ENCODE data around the gene PKIB.
"Not testable (repeated sequence)": the region's sequence is repeated elsewhere in the genome, so short reads cannot be mapped to it uniquely, and the experiment has no call there.

PKIB gene

GRCh38 chr6:122620902-122621301, 10.7 kb downstream of the PKIB start:
- no peak for DNase-seq (ENCODE audit: low spot score)

GRCh38 chr6:122621638-122622037, 11.4 kb downstream of the PKIB start:
- no peak for DNase-seq (ENCODE audit: low spot score)

GRCh38 chr6:122622479-122622878, 12.3 kb downstream of the PKIB start:
- no peak for DNase-seq (ENCODE audit: low spot score)

- no peak for DNase-seq (ENCODE audit: low spot score)
Measured at GRCh38 chr6:122623279-122623678, 13.1 kb downstream of the PKIB start.

GRCh38 chr6:122624853-122625252, 14.6 kb downstream of the PKIB start:
- DNase-seq (ENCODE audit: low spot score), result no peak

- DNase-seq (ENCODE audit: low spot score), result no peak
Measured at GRCh38 chr6:122628714-122629113, 18.5 kb downstream of the PKIB start.

- DNase-seq (ENCODE audit: low spot score), result no peak
Measured at GRCh38 chr6:122631571-122632249, 21.5 kb downstream of the PKIB start.

GRCh38 chr6:122640366-122640765, 30.2 kb downstream of the PKIB start:
- no peak for DNase-seq (ENCODE audit: low spot score)

- no peak for DNase-seq (ENCODE audit: low spot score)
Measured at GRCh38 chr6:122641819-122642218, 31.6 kb downstream of the PKIB start.

GRCh38 chr6:122642604-122643003, 32.4 kb downstream of the PKIB start:
- not testable (repeated sequence) for DNase-seq (ENCODE audit: low spot score)

GRCh38 chr6:122645256-122645655, 35.1 kb downstream of the PKIB start:
- no peak for DNase-seq (ENCODE audit: low spot score)

- DNase-seq (ENCODE audit: low spot score), result no peak
Measured at GRCh38 chr6:122647765-122648164, 37.6 kb downstream of the PKIB start.

- no peak for DNase-seq (ENCODE audit: low spot score)
Measured at GRCh38 chr6:122648726-122649125, 38.5 kb downstream of the PKIB start.

GRCh38 chr6:122649701-122650100, 39.5 kb downstream of the PKIB start:
- no peak for DNase-seq (ENCODE audit: low spot score)

GRCh38 chr6:122650403-122650802, 40.2 kb downstream of the PKIB start:
- no peak for DNase-seq (ENCODE audit: low spot score)

GRCh38 chr6:122651031-122651430, 40.8 kb downstream of the PKIB start:
- no peak for DNase-seq (ENCODE audit: low spot score)

GRCh38 chr6:122651604-122652003, 41.4 kb downstream of the PKIB start:
- DNase-seq (ENCODE audit: low spot score), result no peak

- no peak for DNase-seq (ENCODE audit: low spot score)
Measured at GRCh38 chr6:122652431-122652830, 42.2 kb downstream of the PKIB start.

GRCh38 chr6:122653094-122653493, 42.9 kb downstream of the PKIB start:
- no peak for DNase-seq (ENCODE audit: low spot score)

GRCh38 chr6:122654012-122654411, 43.8 kb downstream of the PKIB start:
- no peak for DNase-seq (ENCODE audit: low spot score)

GRCh38 chr6:122657601-122658000, 47.4 kb downstream of the PKIB start:
- no peak for DNase-seq (ENCODE audit: low spot score)

GRCh38 chr6:122660296-122660695, 50.1 kb downstream of the PKIB start:
- DNase-seq (ENCODE audit: low spot score), result no peak

- no peak for DNase-seq (ENCODE audit: low spot score)
Measured at GRCh38 chr6:122663981-122664380, 53.8 kb downstream of the PKIB start.

- DNase-seq (ENCODE audit: low spot score), result no peak
Measured at GRCh38 chr6:122665929-122666328, 55.7 kb downstream of the PKIB start.

Data from hematopoietic multipotent progenitor cell treated with erythropoietin and hydrocortisone succinate and interleukin-3 and kit ligand, for 17 days (in vitro differentiated cells).